HepG2 (cell line): ENCODE results near the gene LPO.

Experiments
- JARID2 ChIP-seq: sonication (generic); formaldehyde crosslinking; IDR thresholded peaks from 2 replicates; pipeline ENCODE4 v1.8.1; 2023; ENCODE audit warnings: missing genetic modification reagents, inconsistent platforms; ENCODE audit not compliant: insufficient replicate concordance
- RNF2 ChIP-seq: fragments of 450-650 bp; conservative IDR thresholded peaks from 2 replicates; pipeline ENCODE4 v1.6.1; 2016; ENCODE audit warnings: low read depth
- TF ChIP-seq, protein P1 (sequence below): sonication (generic); formaldehyde crosslinking; IDR thresholded peaks from 2 replicates; pipeline ENCODE4 v1.4.0; 2020; ENCODE audit warnings: mild to moderate bottlenecking, missing genetic modification reagents

DNA sequence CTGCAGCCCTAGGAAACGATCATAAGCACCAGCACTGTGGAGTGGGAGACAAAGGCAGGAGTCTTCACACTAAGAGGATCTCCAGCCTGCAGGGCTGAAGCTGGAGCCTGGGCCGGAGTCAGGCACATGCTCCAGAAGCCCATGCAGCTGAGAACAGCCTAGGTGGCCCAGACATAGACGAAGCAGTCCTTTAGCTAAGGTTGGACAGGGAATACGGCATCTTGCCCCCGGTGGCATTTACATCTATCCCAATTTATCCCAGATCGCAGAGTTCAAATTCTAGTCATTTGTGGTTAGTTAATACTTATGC is 76.3 kb downstream of the LPO start:
- TF ChIP-seq RNF2 = no peak
- no peak for TF ChIP-seq JARID2
- TF ChIP-seq, protein P1, sequence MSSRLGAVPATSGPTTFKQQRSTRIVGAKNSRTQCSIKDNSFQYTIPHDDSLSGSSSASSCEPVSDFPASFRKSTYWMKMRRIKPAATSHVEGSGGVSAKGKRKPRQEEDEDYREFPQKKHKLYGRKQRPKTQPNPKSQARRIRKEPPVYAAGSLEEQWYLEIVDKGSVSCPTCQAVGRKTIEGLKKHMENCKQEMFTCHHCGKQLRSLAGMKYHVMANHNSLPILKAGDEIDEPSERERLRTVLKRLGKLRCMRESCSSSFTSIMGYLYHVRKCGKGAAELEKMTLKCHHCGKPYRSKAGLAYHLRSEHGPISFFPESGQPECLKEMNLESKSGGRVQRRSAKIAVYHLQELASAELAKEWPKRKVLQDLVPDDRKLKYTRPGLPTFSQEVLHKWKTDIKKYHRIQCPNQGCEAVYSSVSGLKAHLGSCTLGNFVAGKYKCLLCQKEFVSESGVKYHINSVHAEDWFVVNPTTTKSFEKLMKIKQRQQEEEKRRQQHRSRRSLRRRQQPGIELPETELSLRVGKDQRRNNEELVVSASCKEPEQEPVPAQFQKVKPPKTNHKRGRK (CRISPR knock-in tag) = no peak
